ENCODE measurements around the gene NFATC1.
A peak's percentile ranks its signal among the peaks of the same experiment; 100 is the strongest.

Gene NFATC1

GRCh38 chr18:79508565-79509535 lies 113.1 kb downstream of the NFATC1 start:
- no peak overlapping the region for H3K9ac ChIP-seq (ENCODE audit: low read length)
- peak overlapping the region; percentile 44 for H3K4me3 ChIP-seq (ENCODE audit: low read length)
- no peaks in the 10 kb centered on the region for H3K27me3 ChIP-seq (ENCODE audit: control insufficient read depth, insufficient read depth, low read length)
- peaks cover 2% of the 10 kb centered on the region for H3K36me3 ChIP-seq (ENCODE audit: control insufficient read depth, insufficient read depth, low read length)
- peaks cover 26% of the 10 kb centered on the region for H3K4me1 ChIP-seq (ENCODE audit: control insufficient read depth, insufficient read depth, low read length)
- H3K27ac ChIP-seq (ENCODE audit: low read depth, low read length): peak overlapping the region; percentile 96

GRCh38 chr18:79509536-79509930 lies 113.8 kb downstream of the NFATC1 start:
- peaks cover 26% of the 10 kb centered on the region for H3K4me1 ChIP-seq (ENCODE audit: control insufficient read depth, insufficient read depth, low read length)
- H3K4me3 ChIP-seq (ENCODE audit: low read length): no peak overlapping the region
- no peaks in the 10 kb centered on the region for H3K27me3 ChIP-seq (ENCODE audit: control insufficient read depth, insufficient read depth, low read length)
- peak overlapping the region; percentile 96 for H3K27ac ChIP-seq (ENCODE audit: low read depth, low read length)
- H3K9ac ChIP-seq (ENCODE audit: low read length): no peak overlapping the region
- peaks cover 2% of the 10 kb centered on the region for H3K36me3 ChIP-seq (ENCODE audit: control insufficient read depth, insufficient read depth, low read length)

GRCh38 chr18:79510046-79510685 lies 114.4 kb downstream of the NFATC1 start:
- Histone ChIP-seq H3K36me3 (ENCODE audit: control insufficient read depth, insufficient read depth, low read length) (peaks cover 2% of the 10 kb centered on the region), H3K9ac (ENCODE audit: low read length) (no peak overlapping the region), H3K27me3 (ENCODE audit: control insufficient read depth, insufficient read depth, low read length) (no peaks in the 10 kb centered on the region), H3K27ac (ENCODE audit: low read depth, low read length) (no peak overlapping the region), H3K4me3 (ENCODE audit: low read length) (no peak overlapping the region), H3K4me1 (ENCODE audit: control insufficient read depth, insufficient read depth, low read length) (peaks cover 26% of the 10 kb centered on the region)

- H3K36me3 ChIP-seq (ENCODE audit: control insufficient read depth, insufficient read depth, low read length): peaks cover 2% of the 10 kb centered on the region
- no peaks in the 10 kb centered on the region for H3K27me3 ChIP-seq (ENCODE audit: control insufficient read depth, insufficient read depth, low read length)
- H3K4me1 ChIP-seq (ENCODE audit: control insufficient read depth, insufficient read depth, low read length): peaks cover 26% of the 10 kb centered on the region
- H3K4me3 ChIP-seq (ENCODE audit: low read length): no peak overlapping the region
- H3K9ac ChIP-seq (ENCODE audit: low read length): no peak overlapping the region
- H3K27ac ChIP-seq (ENCODE audit: low read depth, low read length): no peak overlapping the region
These were observed 115.1 kb downstream of the NFATC1 start for GRCh38 chr18:79510731-79511241.

GRCh38 chr18:79511271-79511670 lies 115.5 kb downstream of the NFATC1 start:
- Histone ChIP-seq H3K4me1 (ENCODE audit: control insufficient read depth, insufficient read depth, low read length) (peaks cover 21% of the 10 kb centered on the region), H3K36me3 (ENCODE audit: control insufficient read depth, insufficient read depth, low read length) (peaks cover 2% of the 10 kb centered on the region), H3K27ac (ENCODE audit: low read depth, low read length) (no peak overlapping the region), H3K4me3 (ENCODE audit: low read length) (no peak overlapping the region), H3K27me3 (ENCODE audit: control insufficient read depth, insufficient read depth, low read length) (no peaks in the 10 kb centered on the region), H3K9ac (ENCODE audit: low read length) (no peak overlapping the region)

DNA sequence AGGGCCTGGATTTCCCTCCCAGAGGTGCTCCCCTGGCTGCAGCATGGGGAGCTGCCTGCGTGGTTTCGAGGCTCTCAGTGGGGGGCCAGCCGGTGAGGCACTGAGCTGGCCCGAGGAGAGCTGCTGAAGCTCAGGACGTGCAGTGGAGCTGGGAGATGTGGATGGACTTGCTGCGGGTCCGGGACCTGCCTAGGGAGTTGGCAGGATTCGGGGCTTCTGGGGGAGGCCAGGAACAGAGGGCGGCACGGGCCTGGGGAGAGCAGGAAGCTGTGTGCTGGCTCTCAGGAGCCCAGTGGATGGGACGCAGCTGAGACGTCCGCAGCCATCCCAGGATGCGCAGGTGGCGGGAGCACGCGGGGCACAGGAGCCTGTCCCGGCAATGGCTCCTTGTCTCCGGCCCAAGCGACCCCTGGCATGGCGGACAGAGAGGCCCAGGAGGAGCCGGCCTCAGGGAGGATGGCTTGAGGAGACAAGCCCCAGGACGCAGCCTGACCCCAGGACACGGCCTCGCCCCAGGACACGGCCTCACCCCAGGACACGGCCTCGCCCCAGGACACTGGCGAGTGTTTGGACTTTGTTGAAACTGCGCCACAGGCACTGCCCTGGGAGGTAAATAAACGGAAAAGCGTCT lies 116.1 kb downstream of the NFATC1 start:
- H3K27me3 ChIP-seq (ENCODE audit: control insufficient read depth, insufficient read depth, low read length): no peaks in the 10 kb centered on the region
- peaks cover 16% of the 10 kb centered on the region for H3K4me1 ChIP-seq (ENCODE audit: control insufficient read depth, insufficient read depth, low read length)
- no peak overlapping the region for H3K27ac ChIP-seq (ENCODE audit: low read depth, low read length)
- no peak overlapping the region for H3K9ac ChIP-seq (ENCODE audit: low read length)
- no peak overlapping the region for H3K4me3 ChIP-seq (ENCODE audit: low read length)
- H3K36me3 ChIP-seq (ENCODE audit: control insufficient read depth, insufficient read depth, low read length): peaks cover 2% of the 10 kb centered on the region

DNA sequence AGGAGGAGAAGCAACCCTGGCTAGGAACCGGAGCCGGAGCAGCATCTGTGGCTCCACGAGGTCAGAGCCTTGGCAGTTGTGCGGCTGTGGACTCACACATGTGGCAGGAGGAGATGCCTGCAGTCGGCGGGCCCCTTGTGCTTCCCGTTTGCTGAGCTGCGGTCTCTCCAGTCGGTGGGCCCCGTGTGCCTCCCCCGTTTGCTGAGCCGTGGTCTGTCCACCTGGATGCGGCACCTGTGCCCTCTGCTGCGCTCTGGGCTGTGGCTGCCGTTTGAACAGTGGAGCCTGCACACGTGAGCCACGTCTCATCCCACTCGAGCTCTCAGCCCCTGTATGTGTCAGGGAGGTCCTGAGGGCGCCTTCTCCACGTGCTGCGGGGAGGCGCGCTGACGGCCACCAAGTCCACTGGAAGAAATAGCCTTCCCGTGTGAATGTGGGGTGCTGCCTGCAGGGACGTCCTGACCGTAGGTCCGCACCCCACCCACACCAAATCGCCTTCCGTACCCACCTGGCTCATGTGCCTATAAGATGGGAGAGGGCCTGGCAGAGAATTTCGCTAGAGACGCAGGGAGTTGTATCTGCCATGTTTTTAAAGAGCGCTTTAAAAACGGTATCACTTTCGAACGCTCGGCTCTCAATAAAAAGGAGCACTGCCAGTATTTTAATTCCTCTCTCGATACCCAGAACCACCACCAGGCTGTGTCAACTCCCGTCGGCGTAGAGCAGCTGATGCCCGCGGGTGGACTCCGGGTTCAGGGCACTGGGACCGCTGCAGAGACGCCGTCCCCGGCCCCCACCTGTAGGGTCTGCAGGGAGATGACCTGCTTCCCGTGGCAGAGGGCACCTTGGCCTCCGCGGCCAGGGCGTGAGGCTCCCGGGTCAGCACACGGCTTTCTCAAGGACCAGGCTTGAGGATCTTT lies 117.0 kb downstream of the NFATC1 start:
- Histone ChIP-seq H3K27ac (ENCODE audit: low read depth, low read length) (no peak overlapping the region), H3K9ac (ENCODE audit: low read length) (no peak overlapping the region), H3K27me3 (ENCODE audit: control insufficient read depth, insufficient read depth, low read length) (no peaks in the 10 kb centered on the region), H3K36me3 (ENCODE audit: control insufficient read depth, insufficient read depth, low read length) (peaks cover 2% of the 10 kb centered on the region), H3K4me3 (ENCODE audit: low read length) (no peak overlapping the region), H3K4me1 (ENCODE audit: control insufficient read depth, insufficient read depth, low read length) (peaks cover 8% of the 10 kb centered on the region)

DNA sequence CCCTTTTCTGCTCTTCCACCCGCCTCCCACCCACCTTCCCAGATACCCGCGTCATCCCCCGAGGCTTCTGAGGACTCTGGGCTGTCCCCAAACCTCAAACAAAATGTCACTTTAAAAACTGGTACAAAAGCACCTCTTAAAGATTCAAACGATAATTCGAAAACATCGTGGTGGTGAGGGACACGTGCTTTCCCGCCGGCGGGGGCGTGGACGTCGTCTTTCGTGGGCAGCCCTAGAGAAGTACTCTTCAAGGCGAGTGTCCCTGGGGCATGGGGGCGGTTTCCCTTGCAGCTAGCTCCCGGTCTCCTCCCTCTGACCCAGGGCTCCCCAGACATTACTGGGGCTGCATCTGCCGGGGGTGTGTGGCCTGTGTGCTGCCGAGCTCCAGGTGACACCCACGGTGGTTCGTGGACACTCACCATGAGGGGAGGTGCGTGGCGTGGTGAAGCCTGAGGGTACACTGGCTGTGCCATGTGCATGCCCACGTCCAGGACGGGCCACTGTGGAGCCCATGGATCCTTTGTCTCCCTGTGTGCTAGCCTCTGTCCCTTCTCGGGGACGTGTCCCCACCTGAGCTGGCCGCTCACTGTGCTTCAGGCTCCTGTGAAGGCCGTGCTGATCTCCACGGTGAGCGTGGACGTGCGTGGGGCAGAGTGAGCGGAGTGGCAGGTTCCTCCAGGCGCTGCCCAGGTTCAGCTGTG lies 117.8 kb downstream of the NFATC1 start:
- Histone ChIP-seq H3K36me3 (ENCODE audit: control insufficient read depth, insufficient read depth, low read length) (peaks cover 2% of the 10 kb centered on the region), H3K4me3 (ENCODE audit: low read length) (no peak overlapping the region), H3K27ac (ENCODE audit: low read depth, low read length) (no peak overlapping the region)

DNA sequence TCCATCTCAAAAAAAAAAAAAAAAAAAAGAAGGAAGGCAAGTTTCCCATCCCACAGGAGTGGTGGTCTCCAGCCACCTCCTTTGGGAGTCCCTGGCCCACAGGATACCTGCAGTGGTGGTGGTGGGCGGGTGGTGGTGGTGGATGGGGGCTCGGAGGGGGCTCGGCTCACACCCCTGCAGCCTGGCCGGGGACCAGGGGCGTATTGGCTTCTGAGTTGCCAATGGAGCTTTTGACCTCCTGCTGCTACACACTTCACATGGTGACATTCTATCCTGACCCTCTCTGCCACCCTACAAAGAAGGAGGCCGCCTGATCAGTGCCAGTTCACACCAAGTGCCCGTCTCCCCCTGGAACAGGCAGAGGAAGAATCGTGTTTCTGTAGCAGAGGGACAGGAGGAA lies 119.6 kb downstream of the NFATC1 start:
- no peaks in the 10 kb centered on the region for H3K27me3 ChIP-seq (ENCODE audit: control insufficient read depth, insufficient read depth, low read length)
- peaks cover 2% of the 10 kb centered on the region for H3K36me3 ChIP-seq (ENCODE audit: control insufficient read depth, insufficient read depth, low read length)
- no peak overlapping the region for H3K9ac ChIP-seq (ENCODE audit: low read length)
- H3K4me3 ChIP-seq (ENCODE audit: low read length): no peak overlapping the region
- no peaks in the 10 kb centered on the region for H3K4me1 ChIP-seq (ENCODE audit: control insufficient read depth, insufficient read depth, low read length)
- H3K27ac ChIP-seq (ENCODE audit: low read depth, low read length): no peak overlapping the region

More for the DNA sequence above, 117.8 kb downstream of the NFATC1 start:
- Histone ChIP-seq H3K4me1 (ENCODE audit: control insufficient read depth, insufficient read depth, low read length) (peaks cover 3% of the 10 kb centered on the region), H3K9ac (ENCODE audit: low read length) (no peak overlapping the region), H3K27me3 (ENCODE audit: control insufficient read depth, insufficient read depth, low read length) (no peaks in the 10 kb centered on the region)

GRCh38 chr18:79515944-79516351 lies 120.2 kb downstream of the NFATC1 start:
- H3K27ac ChIP-seq (ENCODE audit: low read depth, low read length): no peak overlapping the region
- peaks cover 2% of the 10 kb centered on the region for H3K36me3 ChIP-seq (ENCODE audit: control insufficient read depth, insufficient read depth, low read length)
- no peak overlapping the region for H3K4me3 ChIP-seq (ENCODE audit: low read length)
- H3K27me3 ChIP-seq (ENCODE audit: control insufficient read depth, insufficient read depth, low read length): no peaks in the 10 kb centered on the region
- no peak overlapping the region for H3K9ac ChIP-seq (ENCODE audit: low read length)
- no peaks in the 10 kb centered on the region for H3K4me1 ChIP-seq (ENCODE audit: control insufficient read depth, insufficient read depth, low read length)

GRCh38 chr18:79516441-79516931 lies 120.8 kb downstream of the NFATC1 start:
- Histone ChIP-seq H3K4me1 (ENCODE audit: control insufficient read depth, insufficient read depth, low read length) (no peaks in the 10 kb centered on the region), H3K9ac (ENCODE audit: low read length) (no peak overlapping the region), H3K4me3 (ENCODE audit: low read length) (no peak overlapping the region), H3K27me3 (ENCODE audit: control insufficient read depth, insufficient read depth, low read length) (no peaks in the 10 kb centered on the region), H3K36me3 (ENCODE audit: control insufficient read depth, insufficient read depth, low read length) (peaks cover 2% of the 10 kb centered on the region), H3K27ac (ENCODE audit: low read depth, low read length) (no peak overlapping the region)

All from rectal smooth muscle tissue (tissue), 1 donor.